KMS-11 (cell line): ENCODE data around the gene APOL6.

Experiments
- H2AFZ ChIP-seq: fragments of 200-600 bp; sonication (generic); 2 replicates; pipeline ENCODE4 v1.6.1; 2016; ENCODE audit warnings: antibody characterized with exemption, mixed run types, low read depth
- H3K27ac ChIP-seq: fragments of 200-600 bp; sonication (generic); 2 replicates; pipeline ENCODE4 v1.6.1; 2016; ENCODE audit warnings: mild to moderate bottlenecking, mixed run types
- H3K27me3 ChIP-seq: fragments of 200-600 bp; sonication (generic); 2 replicates; pipeline ENCODE4 v1.6.1; 2017; ENCODE audit warnings: mild to moderate bottlenecking, low read depth, mixed run types, moderate library complexity; ENCODE audit not compliant: insufficient read depth
- H3K36me3 ChIP-seq: fragments of 200-600 bp; sonication (generic); 2 replicates; pipeline ENCODE4 v1.6.1; 2017; ENCODE audit warnings: mild to moderate bottlenecking, mixed run types; ENCODE audit not compliant: insufficient read depth
- H3K4me1 ChIP-seq: fragments of 200-600 bp; sonication (generic); 2 replicates; pipeline ENCODE4 v1.6.1; 2016; ENCODE audit warnings: mild to moderate bottlenecking, low read depth, mixed run types; ENCODE audit not compliant: poor library complexity, severe bottlenecking
- H3K4me2 ChIP-seq: fragments of 200-600 bp; sonication (generic); 2 replicates; pipeline ENCODE4 v1.7.0; 2016; ENCODE audit warnings: mild to moderate bottlenecking, mixed run types
- H3K4me3 ChIP-seq: fragments of 200-600 bp; sonication (generic); IDR thresholded peaks from 2 replicates; pipeline ENCODE4 v1.6.1; 2017; ENCODE audit warnings: low read depth, low read length, mixed read lengths; ENCODE audit not compliant: insufficient read depth
- H3K79me2 ChIP-seq: fragments of 200-600 bp; sonication (generic); 2 replicates; pipeline ENCODE4 v1.6.1; 2016; ENCODE audit warnings: low read depth, mixed run types; ENCODE audit not compliant: insufficient read depth
- H3K9ac ChIP-seq: fragments of 200-600 bp; sonication (generic); 2 replicates; pipeline ENCODE4 v1.6.1; 2016; ENCODE audit warnings: mild to moderate bottlenecking, mixed run types
- H4K20me1 ChIP-seq: fragments of 200-600 bp; sonication (generic); 2 replicates; pipeline ENCODE4 v1.6.1; 2016; ENCODE audit warnings: mild to moderate bottlenecking, mixed run types; ENCODE audit not compliant: insufficient read depth
- CTCF ChIP-seq: fragments of 200-600 bp; sonication (generic); conservative IDR thresholded peaks from 2 replicates; pipeline ENCODE4 v1.6.1; 2017; ENCODE audit warnings: low read depth, mild to moderate bottlenecking, antibody characterized with exemption, low read length, moderate library complexity, mixed read lengths

Gene APOL6

GRCh38 chr22:35717572-35717971, 69.3 kb downstream of the APOL6 start, which contains the start of gene APOL5:
TSS of gene APOL5 (plus strand) at chr22:35717872. CDS start at chr22:35717872, 0 bp downstream.
- no peaks in the 10 kb centered on the region for H3K79me2 ChIP-seq
- H3K4me3 ChIP-seq = no peak within 1 kb of the TSS
- H2AFZ ChIP-seq = no peak within 1 kb of the TSS
- no peaks in the 10 kb centered on the region for H3K4me1 ChIP-seq
- no peak within 1 kb of the TSS for H3K9ac ChIP-seq
- no peak within 1 kb of the TSS for H3K4me2 ChIP-seq
- TF ChIP-seq CTCF = no peak
- no peak within 1 kb of the TSS for H3K27ac ChIP-seq
- H4K20me1 ChIP-seq = no peaks in the 10 kb centered on the region
- H3K27me3 ChIP-seq = no peaks in the 10 kb centered on the region
- H3K36me3 ChIP-seq = no peaks in the 10 kb centered on the region
